ENCODE data around the gene CCIN. TPM values are rescaled to one million over a fixed set of nuclear protein-coding genes. Genes with fewer than 3 reads are reported as not detected.

Gene CCIN
- total and polyA plus RNA-seq, 2 donors from 2014 or later: 0.13 TPM; not detected in 1

DNA sequence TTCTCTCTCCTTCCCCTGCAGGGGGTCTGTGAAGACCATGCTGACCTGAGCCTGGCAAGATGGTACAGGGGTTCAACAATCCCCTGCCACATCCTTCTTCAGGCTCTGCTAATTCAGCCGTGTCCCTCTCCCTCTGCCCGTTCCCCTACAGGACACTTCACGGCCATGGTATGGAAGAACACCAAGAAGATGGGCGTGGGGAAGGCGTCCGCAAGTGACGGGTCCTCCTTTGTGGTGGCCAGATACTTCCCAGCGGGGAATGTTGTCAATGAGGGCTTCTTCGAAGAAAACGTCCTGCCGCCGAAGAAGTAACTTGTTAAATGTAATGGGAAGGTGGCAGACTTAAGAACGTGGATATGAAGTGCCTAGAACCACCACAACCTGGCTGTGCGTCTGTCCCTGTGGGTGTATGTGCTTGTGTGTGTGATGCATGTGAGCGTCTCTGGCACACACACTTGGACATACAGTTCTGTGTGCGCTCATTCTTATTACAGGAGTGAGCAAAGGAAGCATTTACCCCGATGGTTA is 6.9 kb upstream of the CCIN start:
- Histone ChIP-seq H3K36me3 (ENCODE audit: control insufficient read depth in 2 of 3, insufficient read depth in 3 of 3, low read length in 3 of 3) (no peaks in the 10 kb centered on the region), H3K4me3 (ENCODE audit: low read length in 3 of 3) (no peak overlapping the region), H3K4me1 (ENCODE audit: control insufficient read depth in 2 of 3, insufficient read depth in 2 of 3, low read depth in 1 of 3, low read length in 3 of 3) (peaks cover 0 to 2% (median 2%) of the 10 kb centered on the region in 3 donors), H3K27ac (ENCODE audit: low read depth in 2 of 2, low read length in 2 of 2) (no peak overlapping the region), H3K9me3 (ENCODE audit: control insufficient read depth in 2 of 3, insufficient read depth in 1 of 3, low read length in 3 of 3) (no peaks in the 10 kb centered on the region), H3K27me3 (ENCODE audit: control insufficient read depth, insufficient read depth, low read length) (no peaks in the 10 kb centered on the region), H3K9ac (ENCODE audit: low read length in 3 of 3) (no peak overlapping the region)
- DNase-seq: peak in 1 of 5 donors; percentile 42
- intact Hi-C loops (cut with DNase I): loop anchor here (10.0 kb wide), 1 partner anchor 47 kb away; no protein-coding TSS in a partner anchor
- TF ChIP-seq, protein P1, sequence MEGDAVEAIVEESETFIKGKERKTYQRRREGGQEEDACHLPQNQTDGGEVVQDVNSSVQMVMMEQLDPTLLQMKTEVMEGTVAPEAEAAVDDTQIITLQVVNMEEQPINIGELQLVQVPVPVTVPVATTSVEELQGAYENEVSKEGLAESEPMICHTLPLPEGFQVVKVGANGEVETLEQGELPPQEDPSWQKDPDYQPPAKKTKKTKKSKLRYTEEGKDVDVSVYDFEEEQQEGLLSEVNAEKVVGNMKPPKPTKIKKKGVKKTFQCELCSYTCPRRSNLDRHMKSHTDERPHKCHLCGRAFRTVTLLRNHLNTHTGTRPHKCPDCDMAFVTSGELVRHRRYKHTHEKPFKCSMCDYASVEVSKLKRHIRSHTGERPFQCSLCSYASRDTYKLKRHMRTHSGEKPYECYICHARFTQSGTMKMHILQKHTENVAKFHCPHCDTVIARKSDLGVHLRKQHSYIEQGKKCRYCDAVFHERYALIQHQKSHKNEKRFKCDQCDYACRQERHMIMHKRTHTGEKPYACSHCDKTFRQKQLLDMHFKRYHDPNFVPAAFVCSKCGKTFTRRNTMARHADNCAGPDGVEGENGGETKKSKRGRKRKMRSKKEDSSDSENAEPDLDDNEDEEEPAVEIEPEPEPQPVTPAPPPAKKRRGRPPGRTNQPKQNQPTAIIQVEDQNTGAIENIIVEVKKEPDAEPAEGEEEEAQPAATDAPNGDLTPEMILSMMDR (IDR thresholded peaks at IDR 0.05; ENCODE audit: borderline replicate concordance, extremely low read depth, insufficient read depth): no peak
- no peak for FAIRE-seq

DNA sequence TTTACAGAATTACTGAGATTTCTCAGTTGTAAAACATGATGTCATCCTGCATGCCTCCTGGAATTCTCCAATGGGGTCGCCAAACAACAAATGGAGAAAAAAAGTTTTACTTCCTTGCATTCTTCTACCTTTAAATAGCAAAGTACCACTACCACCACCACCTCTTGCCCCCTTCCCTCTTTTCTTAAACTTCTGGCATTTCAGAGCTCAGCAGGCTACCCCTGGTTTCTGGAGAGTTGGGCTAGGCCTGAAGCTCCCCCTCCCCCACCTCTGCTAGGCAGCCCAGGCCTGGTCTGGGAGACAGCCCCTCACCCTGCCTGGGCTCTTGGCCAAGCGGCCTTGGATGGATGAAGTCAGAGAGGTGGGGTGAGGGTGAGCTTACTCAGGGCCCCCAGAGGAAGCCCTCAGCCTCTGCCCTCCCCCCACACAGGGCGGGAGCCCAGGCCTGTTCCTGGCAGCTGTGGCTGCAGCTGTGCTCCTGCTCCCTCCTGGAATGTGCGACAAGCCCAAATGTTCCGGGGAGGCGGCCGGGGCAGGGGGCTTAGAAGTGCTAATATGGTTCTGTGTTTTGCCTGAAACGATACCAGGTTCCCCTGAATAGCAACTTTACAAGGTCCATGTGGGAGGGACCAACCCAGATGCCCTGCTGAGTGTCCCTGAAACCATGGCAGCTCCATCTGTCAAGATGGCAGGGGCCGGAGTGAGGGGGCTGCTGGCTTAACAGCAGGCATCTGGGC is 6.0 kb upstream of the CCIN start:
- Histone ChIP-seq H3K36me3 (ENCODE audit: control insufficient read depth in 2 of 3, insufficient read depth in 3 of 3, low read length in 3 of 3) (no peaks in the 10 kb centered on the region), H3K27me3 (ENCODE audit: control insufficient read depth, insufficient read depth, low read length) (no peaks in the 10 kb centered on the region), H3K27ac (ENCODE audit: low read depth in 2 of 2, low read length in 2 of 2) (peak overlapping the region in 1 of 2 donors; percentile 32), H3K9me3 (ENCODE audit: control insufficient read depth in 2 of 3, insufficient read depth in 1 of 3, low read length in 3 of 3) (no peaks in the 10 kb centered on the region), H3K4me3 (ENCODE audit: low read length in 3 of 3) (no peak overlapping the region), H3K4me1 (ENCODE audit: control insufficient read depth in 2 of 3, insufficient read depth in 2 of 3, low read depth in 1 of 3, low read length in 3 of 3) (peaks cover 0 to 2% (median 2%) of the 10 kb centered on the region in 3 donors), H3K9ac (ENCODE audit: low read length in 3 of 3) (peak overlapping the region in 1 of 3 donors; percentile 30)
- DNase-seq (peak; percentile 88 to 96 (median 92)), FAIRE-seq (no peak)
- TF ChIP-seq, protein P1 (IDR thresholded peaks at IDR 0.05; ENCODE audit: borderline replicate concordance, extremely low read depth, insufficient read depth): no peak
- intact Hi-C loops (cut with DNase I): loop anchor here (10.0 kb wide), 1 partner anchor 48 kb away; no protein-coding TSS in a partner anchor

DNA sequence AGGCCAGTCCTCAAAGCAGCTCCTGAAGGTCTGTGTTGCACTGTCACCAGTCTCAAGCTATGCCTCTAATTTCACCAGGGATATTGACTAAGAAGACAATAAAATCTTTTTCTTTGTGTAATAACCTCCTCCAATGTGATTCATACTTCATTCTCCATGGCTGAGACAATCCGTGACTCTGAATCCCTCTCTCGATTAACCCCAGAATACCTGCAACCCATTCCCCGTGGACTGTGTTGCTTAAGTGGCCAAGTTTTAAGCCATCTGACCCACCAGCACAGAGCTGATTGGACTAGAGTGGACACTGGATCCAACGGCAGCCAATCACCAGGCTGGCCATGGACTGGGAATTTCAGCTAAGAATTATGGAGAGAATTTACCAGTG is 5.4 kb upstream of the CCIN start:
- H3K9me3 ChIP-seq (ENCODE audit: control insufficient read depth in 2 of 3, insufficient read depth in 1 of 3, low read length in 3 of 3): no peaks in the 10 kb centered on the region
- H3K27me3 ChIP-seq (ENCODE audit: control insufficient read depth, insufficient read depth, low read length): no peaks in the 10 kb centered on the region
- H3K4me1 ChIP-seq (ENCODE audit: control insufficient read depth in 2 of 3, insufficient read depth in 2 of 3, low read depth in 1 of 3, low read length in 3 of 3): peaks cover 0 to 2% (median 2%) of the 10 kb centered on the region in 3 donors
- H3K4me3 ChIP-seq (ENCODE audit: low read length in 3 of 3): no peak overlapping the region
- intact Hi-C loops (cut with DNase I): loop anchor here (10.0 kb wide), 1 partner anchor 49 kb away; no protein-coding TSS in a partner anchor
- H3K9ac ChIP-seq (ENCODE audit: low read length in 3 of 3): no peak overlapping the region
- H3K27ac ChIP-seq (ENCODE audit: low read depth in 2 of 2, low read length in 2 of 2): peak overlapping the region in 1 of 2 donors; percentile 32
- FAIRE-seq (no peak), DNase-seq (peak in 1 of 5 donors; percentile 10)
- no peaks in the 10 kb centered on the region for H3K36me3 ChIP-seq (ENCODE audit: control insufficient read depth in 2 of 3, insufficient read depth in 3 of 3, low read length in 3 of 3)
- TF ChIP-seq, protein P1 (IDR thresholded peaks at IDR 0.05; ENCODE audit: borderline replicate concordance, extremely low read depth, insufficient read depth): no peak
